Upper lobe of right lung (tissue), 1 donor: Measurements from ENCODE around the gene BCAS3. TPM values are rescaled to one million over a fixed set of nuclear protein-coding genes. Genes with fewer than 3 reads are reported as not detected.
"Not testable (repeated sequence)": the region's sequence is repeated elsewhere in the genome, so short reads cannot be mapped to it uniquely, and the experiment has no call there.

ENCODE experiments used
- ATAC-seq: fragments of 200-7000 bp; cut with Tn5 transposase; one replicate; pipeline ENCODE4 v1.9.1; 2020; ENCODE audit warnings: mild to moderate bottlenecking, moderate library complexity
- DNase-seq: peaks from one replicate; pipeline ENCODE4 v3.0.0-alpha.2; 2020
- H3K27ac ChIP-seq: fragments of 200-600 bp; one replicate; pipeline ENCODE4 v1.8.0; 2022
- H3K27me3 ChIP-seq: fragments of 200-600 bp; one replicate; pipeline ENCODE4 v1.8.0; 2022; ENCODE audit warnings: mild to moderate bottlenecking
- H3K36me3 ChIP-seq: fragments of 200-600 bp; one replicate; pipeline ENCODE4 v1.8.0; 2022
- H3K4me1 ChIP-seq: fragments of 200-600 bp; one replicate; pipeline ENCODE4 v1.8.0; 2022
- H3K4me3 ChIP-seq: fragments of 200-600 bp; one replicate; pipeline ENCODE4 v1.8.0; 2022; ENCODE audit warnings: mild to moderate bottlenecking
- H3K9me3 ChIP-seq: fragments of 200-600 bp; one replicate; pipeline ENCODE4 v1.8.0; 2022
- CTCF ChIP-seq: fragments of 200-600 bp; IDR thresholded peaks from one replicate; pipeline ENCODE4 v1.8.0; 2022; ENCODE audit warnings: antibody characterized with exemption
- intact Hi-C: fragments of 100-400 bp; cut with DNase I; formaldehyde crosslinking; loops from one replicate; pipeline ENCODE4 v1.11.0; 2022
- total RNA-seq: library from RNA; stranded (reverse); fragmentation: NEBNext Ultra II Directional; extraction: Animal tissue kit (Norgen Biotek cat#: 25700); gene quantifications from one replicate; pipeline ENCODE4 v1.2.1, GENCODE V29; 2021
- donor health status: DM: no; HTN: yes; CAD: no; lungs with severe emphysema.

Gene BCAS3
- total RNA-seq, 1 donor from 2014 or later = 23.5 TPM

GRCh38 chr17:60863892-60864707 is 186.4 kb downstream of the BCAS3 start:
- intact Hi-C loops = no loop called here
- no peak for TF ChIP-seq CTCF
- Histone ChIP-seq H3K27me3 (no peaks in the 10 kb centered on the region), H3K4me1 (peaks cover 6% of the 10 kb centered on the region), H3K4me3 (no peak overlapping the region), H3K9me3 (no peaks in the 10 kb centered on the region), H3K27ac (no peak overlapping the region), H3K36me3 (no peaks in the 10 kb centered on the region)
- peak; percentile 55 for ATAC-seq
- no peak for DNase-seq

GRCh38 chr17:60864708-60865005 is 187.0 kb downstream of the BCAS3 start:
- no peak overlapping the region for H3K4me3 ChIP-seq
- ATAC-seq = no peak

GRCh38 chr17:60874772-60875171 is 197.1 kb downstream of the BCAS3 start:
- intact Hi-C loops = no loop called here
- no peaks in the 10 kb centered on the region for H3K9me3 ChIP-seq
- DNase-seq (no peak), ATAC-seq (no peak)
- no peak for TF ChIP-seq CTCF
- H3K4me3 ChIP-seq = no peak overlapping the region
- H3K27ac ChIP-seq = no peak overlapping the region
- H3K4me1 ChIP-seq = no peaks in the 10 kb centered on the region
- H3K36me3 ChIP-seq = no peaks in the 10 kb centered on the region
- no peaks in the 10 kb centered on the region for H3K27me3 ChIP-seq

More at GRCh38 chr17:60864708-60865005, 187.0 kb downstream of the BCAS3 start:
- Histone ChIP-seq H3K9me3 (no peaks in the 10 kb centered on the region), H3K27ac (no peak overlapping the region), H3K27me3 (no peaks in the 10 kb centered on the region), H3K4me1 (peaks cover 6% of the 10 kb centered on the region), H3K36me3 (no peaks in the 10 kb centered on the region)
- no peak for DNase-seq
- no peak for TF ChIP-seq CTCF
- intact Hi-C loops = no loop called here

- H3K4me3 ChIP-seq = peak overlapping the region; percentile 23
Observed at GRCh38 chr17:60886731-60887613, 209.3 kb downstream of the BCAS3 start.

GRCh38 chr17:60887614-60888028 is 210.0 kb downstream of the BCAS3 start:
- intact Hi-C loops = no loop called here
- no peaks in the 10 kb centered on the region for H3K9me3 ChIP-seq
- peak overlapping the region; percentile 23 for H3K4me3 ChIP-seq
- TF ChIP-seq CTCF = no peak
- H3K27ac ChIP-seq = no peak overlapping the region
- H3K27me3 ChIP-seq = no peaks in the 10 kb centered on the region
- no peak for DNase-seq
- ATAC-seq = no peak
- no peaks in the 10 kb centered on the region for H3K4me1 ChIP-seq
- no peaks in the 10 kb centered on the region for H3K36me3 ChIP-seq

More at GRCh38 chr17:60886731-60887613, 209.3 kb downstream of the BCAS3 start:
- H3K27ac ChIP-seq, H3K9me3 ChIP-seq, H3K36me3 ChIP-seq, DNase-seq, intact Hi-C loops, H3K27me3 ChIP-seq, H3K4me1 ChIP-seq, ATAC-seq: not testable (repeated sequence)
